ENCODE data around the gene PLPP7. TPM values are rescaled to one million over a fixed set of nuclear protein-coding genes. Genes with fewer than 3 reads are reported as not detected.

PLPP7 gene
- total RNA-seq, 2 experiments from 2014 or later = 0.11 TPM; not detected in 1

DNA sequence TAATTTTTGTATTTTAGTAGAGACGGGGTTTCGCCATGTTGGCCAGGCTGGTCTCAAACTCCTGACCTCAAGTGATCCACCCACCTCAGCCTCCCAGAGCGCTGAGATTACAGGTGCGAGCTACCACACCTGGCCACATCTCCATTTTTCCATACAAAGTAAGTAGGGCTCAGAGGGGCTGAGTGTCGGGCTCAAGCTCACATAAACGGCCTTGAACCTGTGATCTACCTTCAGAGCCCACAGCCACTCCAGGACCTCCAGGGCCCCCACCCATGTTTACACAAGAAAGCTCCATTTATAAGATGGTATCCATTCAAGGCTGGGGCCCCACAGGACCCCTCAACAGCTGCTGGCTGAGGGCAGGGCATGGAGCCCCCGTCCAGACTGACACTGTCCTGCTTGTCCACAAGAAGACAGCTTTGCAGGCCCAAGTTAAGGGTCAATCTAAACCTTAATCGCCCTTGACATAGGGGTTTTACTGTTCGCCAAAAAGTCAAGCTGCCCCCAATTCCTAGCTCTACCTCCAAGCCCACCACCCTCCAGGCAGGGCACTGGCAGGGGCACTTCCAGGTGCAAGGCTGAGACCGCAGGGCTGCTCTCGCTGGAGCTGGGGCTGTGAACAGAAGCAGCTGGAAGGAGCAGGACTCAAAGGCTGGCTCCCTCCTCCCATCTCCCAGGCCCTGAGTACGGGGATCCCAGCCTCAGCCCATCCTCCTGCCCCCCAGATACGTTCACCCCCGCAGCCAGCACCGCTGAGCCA is 32.1 kb upstream of the PLPP7 start:
- no peaks in the 10 kb centered on the region for H3K27me3 Mint-ChIP-seq
- peak overlapping the region; percentile 91 for H3K4me3 Mint-ChIP-seq
- TF ChIP-seq, protein P1, sequence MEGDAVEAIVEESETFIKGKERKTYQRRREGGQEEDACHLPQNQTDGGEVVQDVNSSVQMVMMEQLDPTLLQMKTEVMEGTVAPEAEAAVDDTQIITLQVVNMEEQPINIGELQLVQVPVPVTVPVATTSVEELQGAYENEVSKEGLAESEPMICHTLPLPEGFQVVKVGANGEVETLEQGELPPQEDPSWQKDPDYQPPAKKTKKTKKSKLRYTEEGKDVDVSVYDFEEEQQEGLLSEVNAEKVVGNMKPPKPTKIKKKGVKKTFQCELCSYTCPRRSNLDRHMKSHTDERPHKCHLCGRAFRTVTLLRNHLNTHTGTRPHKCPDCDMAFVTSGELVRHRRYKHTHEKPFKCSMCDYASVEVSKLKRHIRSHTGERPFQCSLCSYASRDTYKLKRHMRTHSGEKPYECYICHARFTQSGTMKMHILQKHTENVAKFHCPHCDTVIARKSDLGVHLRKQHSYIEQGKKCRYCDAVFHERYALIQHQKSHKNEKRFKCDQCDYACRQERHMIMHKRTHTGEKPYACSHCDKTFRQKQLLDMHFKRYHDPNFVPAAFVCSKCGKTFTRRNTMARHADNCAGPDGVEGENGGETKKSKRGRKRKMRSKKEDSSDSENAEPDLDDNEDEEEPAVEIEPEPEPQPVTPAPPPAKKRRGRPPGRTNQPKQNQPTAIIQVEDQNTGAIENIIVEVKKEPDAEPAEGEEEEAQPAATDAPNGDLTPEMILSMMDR (IDR thresholded peaks at IDR 0.05) = no peak
- H3K27ac Mint-ChIP-seq = peak overlapping the region; percentile 100
- H3K4me1 Mint-ChIP-seq (ENCODE audit: low read depth) = peaks cover 49% of the 10 kb centered on the region
- ATAC-seq (no peak), DNase-seq (peak; percentile 10)
- CTCF ChIA-PET = interaction anchor here (1.3 to 5.2 kb wide), 8 partner anchors 9 to 81 kb away, joined by 3 to 29 read pairs (median 5); partner anchors contain the start of gene FAM78A
- intact Hi-C loops (cut with micrococcal nuclease) = loop anchor here (10.0 kb wide), 1 partner anchor 477 kb away; no protein-coding TSS in a partner anchor
- H3K36me3 Mint-ChIP-seq (ENCODE audit: low read depth) = peaks cover 21% of the 10 kb centered on the region
- POLR2A ChIA-PET = interaction anchor here (0.6 to 11.5 kb wide), 7 partner anchors 10 to 115 kb away, joined by 3 to 310 read pairs (median 6); partner anchors contain the start of gene FAM78A
- H3K9me3 Mint-ChIP-seq = no peaks in the 10 kb centered on the region

DNA sequence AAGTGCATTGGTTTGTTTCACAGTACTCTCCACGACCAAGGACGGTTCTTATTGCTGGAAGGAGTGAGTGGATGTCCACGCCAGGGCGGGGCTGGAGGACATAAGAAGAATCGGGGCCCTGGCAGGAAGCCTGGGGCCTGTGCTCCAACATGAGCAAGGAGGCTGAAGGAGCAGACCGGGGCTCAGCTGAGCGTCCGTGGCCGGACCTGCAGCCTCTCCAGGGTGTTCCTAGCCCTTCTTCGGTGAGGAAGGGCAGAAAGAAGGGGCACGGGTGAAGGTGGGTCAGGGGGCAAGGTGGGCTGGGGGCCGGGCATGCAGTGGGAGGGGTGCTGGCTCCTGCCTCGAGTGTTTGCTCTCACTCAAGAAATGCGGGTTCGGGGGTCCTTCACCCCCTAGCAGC is 31.3 kb upstream of the PLPP7 start:
- Mint-ChIP-seq H3K36me3 (ENCODE audit: low read depth) (peaks cover 28% of the 10 kb centered on the region), H3K4me3 (no peak overlapping the region), H3K27me3 (no peaks in the 10 kb centered on the region), H3K27ac (peak overlapping the region; percentile 100), H3K9me3 (no peaks in the 10 kb centered on the region), H3K4me1 (ENCODE audit: low read depth) (peaks cover 53% of the 10 kb centered on the region)
- DNase-seq (peak; percentile 14), ATAC-seq (no peak)
- intact Hi-C loops (cut with micrococcal nuclease) = loop anchor here (10.0 kb wide), 1 partner anchor 477 kb away; no protein-coding TSS in a partner anchor
- TF ChIP-seq, protein P1 (IDR thresholded peaks at IDR 0.05) = no peak
- ChIA-PET CTCF (interaction anchor here (1.3 to 5.2 kb wide), 5 partner anchors 10 to 82 kb away, joined by 3 to 29 read pairs (median 12); no protein-coding TSS in a partner anchor), POLR2A (interaction anchor here (0.6 to 11.5 kb wide), 2 partner anchors 12 to 115 kb away, joined by 3 to 310 read pairs; partner anchors contain the start of gene FAM78A)

DNA sequence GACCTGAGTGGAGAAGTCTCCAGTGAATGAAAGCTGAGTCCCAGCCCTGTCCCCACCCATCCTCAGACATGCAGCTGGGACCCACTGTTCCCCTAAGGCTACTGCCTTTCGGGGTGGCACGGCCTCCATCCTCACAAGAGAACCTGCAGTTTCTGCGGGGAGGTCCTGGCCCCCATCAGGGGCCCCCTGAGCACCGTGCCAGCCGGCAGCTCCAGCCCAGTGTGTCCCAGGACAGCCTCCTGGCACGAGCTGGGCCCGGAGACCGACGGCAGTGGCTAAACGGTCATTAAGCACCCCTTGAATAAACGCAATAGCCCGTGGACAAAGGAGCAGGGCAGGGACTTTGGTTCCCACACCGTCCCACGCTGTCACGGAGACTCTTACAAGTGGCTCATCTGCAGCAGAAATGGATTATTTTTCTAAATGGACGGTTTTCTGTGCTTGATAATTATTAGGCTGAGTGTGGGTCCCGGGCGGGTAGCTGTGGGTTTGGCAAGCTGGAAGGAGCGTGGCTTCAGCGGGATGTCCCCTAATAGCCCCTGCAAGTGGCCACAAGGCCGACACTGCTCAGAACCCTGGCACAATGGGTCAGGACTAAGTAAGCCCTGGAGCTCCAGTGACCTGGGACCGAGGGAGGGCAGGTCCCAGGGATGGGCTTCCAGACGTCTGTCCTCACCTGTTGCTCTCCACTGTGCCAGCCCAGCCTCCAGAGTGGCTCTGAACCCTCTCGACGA is 30.7 kb upstream of the PLPP7 start:
- no peak overlapping the region for H3K27ac Mint-ChIP-seq
- TF ChIP-seq, protein P1 (IDR thresholded peaks at IDR 0.05) = no peak
- ATAC-seq (no peak), DNase-seq (no peak)
- H3K4me1 Mint-ChIP-seq (ENCODE audit: low read depth) = peaks cover 52% of the 10 kb centered on the region
- ChIA-PET POLR2A (interaction anchor here (0.6 to 11.5 kb wide), 3 partner anchors 11 to 134 kb away, joined by 3 to 310 read pairs (median 3); partner anchors contain the start of gene FAM78A), CTCF (interaction anchor here (1.4 to 5.2 kb wide), 2 partner anchors 11 kb away, joined by 3 to 29 read pairs; no protein-coding TSS in a partner anchor)
- peaks cover 33% of the 10 kb centered on the region for H3K36me3 Mint-ChIP-seq (ENCODE audit: low read depth)
- no peak overlapping the region for H3K4me3 Mint-ChIP-seq
- H3K27me3 Mint-ChIP-seq = no peaks in the 10 kb centered on the region
- intact Hi-C loops (cut with micrococcal nuclease) = loop anchor here (10.0 kb wide), 1 partner anchor 476 kb away; no protein-coding TSS in a partner anchor
- no peaks in the 10 kb centered on the region for H3K9me3 Mint-ChIP-seq

DNA sequence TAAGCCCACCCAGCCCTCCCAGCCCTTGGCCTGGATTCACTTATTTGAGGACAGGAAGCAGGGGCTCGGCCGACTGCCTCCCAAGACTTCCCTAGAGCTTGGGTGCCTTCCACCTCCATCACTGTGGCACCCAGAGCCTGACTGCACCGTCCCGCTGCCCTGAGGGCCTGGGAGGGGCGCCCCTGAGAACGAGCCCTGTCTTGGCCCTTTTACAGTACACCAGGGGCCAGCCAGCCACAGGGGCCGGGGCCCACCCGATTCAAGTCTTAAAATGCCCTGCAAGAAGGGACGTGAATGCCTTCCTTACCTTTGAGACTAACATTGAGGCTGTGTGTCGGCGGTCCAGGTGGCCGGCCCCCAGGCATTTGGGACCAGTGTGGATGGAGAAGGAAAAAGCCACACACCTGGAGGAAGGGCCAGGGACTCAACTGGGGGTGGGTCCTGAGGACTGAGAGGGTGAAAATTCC is 30.1 kb upstream of the PLPP7 start:
- H3K27me3 Mint-ChIP-seq = no peaks in the 10 kb centered on the region
- no peak overlapping the region for H3K4me3 Mint-ChIP-seq
- ATAC-seq (no peak), DNase-seq (no peak)
- peaks cover 52% of the 10 kb centered on the region for H3K4me1 Mint-ChIP-seq (ENCODE audit: low read depth)
- intact Hi-C loops (cut with micrococcal nuclease) = loop anchor here (10.0 kb wide), 1 partner anchor 475 kb away; no protein-coding TSS in a partner anchor
- POLR2A ChIA-PET = interaction anchor here (0.6 to 11.5 kb wide), 3 partner anchors 11 to 133 kb away, joined by 3 to 310 read pairs (median 3); partner anchors contain the start of gene FAM78A
- H3K27ac Mint-ChIP-seq = peak overlapping the region; percentile 52
- H3K9me3 Mint-ChIP-seq = no peaks in the 10 kb centered on the region
- CTCF ChIA-PET = interaction anchor here (1.4 kb wide), 1 partner anchor 12 kb away, joined by 3 read pairs; no protein-coding TSS in a partner anchor
- TF ChIP-seq, protein P1 (IDR thresholded peaks at IDR 0.05) = no peak
- peaks cover 38% of the 10 kb centered on the region for H3K36me3 Mint-ChIP-seq (ENCODE audit: low read depth)

Data from activated CD8-positive, alpha-beta T cell treated with anti-CD3 and anti-CD28 coated beads for 36 hours (primary cell).